Lower leg skin (tissue), 3 donors: ENCODE measurements around the gene CLSTN2.

Experiments
- CTCF ChIP-seq, 3 donors: fragments of 450-650 bp; IDR thresholded peaks; one replicate each; pipeline ENCODE4 v1.5.1; 2016; ENCODE audit warnings: antibody characterized with exemption in 3 of 3, mild to moderate bottlenecking in 3 of 3, moderate library complexity in 2 of 3
- POLR2A ChIP-seq, 2 donors: fragments of 450-650 bp; IDR thresholded peaks; one replicate each; pipeline ENCODE4 v1.6.1; 2016 to 2017; ENCODE audit warnings: antibody characterized with exemption in 2 of 2, mild to moderate bottlenecking in 1 of 2, moderate library complexity in 1 of 2

- TF ChIP-seq CTCF (IDR thresholded peaks at IDR 0.05) (no peak), POLR2A (IDR thresholded peaks at IDR 0.05) (no peak)
Measured at GRCh38 chr3:140205598-140205997, 270.6 kb downstream of the CLSTN2 start.
